GM12891 (cell line): ENCODE data around the gene ARHGAP24.

Experiments
- POLR2A ChIP-seq: IDR thresholded peaks from 2 replicates; pipeline ENCODE4 v1.6.1; 2011; ENCODE audit warnings: low read depth, low read length, control low read depth
- POLR2AphosphoS5 ChIP-seq: IDR thresholded peaks from 2 replicates; pipeline ENCODE4 v1.6.1; 2011; ENCODE audit warnings: low read depth, low read length, control low read depth
- SPI1 ChIP-seq: IDR thresholded peaks from 2 replicates; pipeline ENCODE4 v1.6.1; 2011; ENCODE audit warnings: low read depth, low read length, control low read depth
- TAF1 ChIP-seq: IDR thresholded peaks from 2 replicates; pipeline ENCODE4 v1.6.1; 2011; ENCODE audit warnings: low read depth, low read length, control low read depth

- TF ChIP-seq TAF1, result no peak
- TF ChIP-seq POLR2A, result no peak
- TF ChIP-seq POLR2AphosphoS5, result no peak
- TF ChIP-seq SPI1, result no peak
Measured at GRCh38 chr4:86013621-86014020, 538.7 kb downstream of the ARHGAP24 start.
